B cell (primary cell): ENCODE data around the gene NT5DC3. TPM values are rescaled to one million over a fixed set of nuclear protein-coding genes. Genes with fewer than 3 reads are reported as not detected.

Experiments
- ATAC-seq: fragments of 200-7000 bp; cut with Tn5 transposase; one replicate; pipeline ENCODE4 v1.10.0; 2021; ENCODE audit warnings: low read depth, mild to moderate bottlenecking, moderate number of reproducible peaks, moderate library complexity
- CTCF ChIA-PET: fragments of 350-600 bp; sonication (Branson Sonifier 250); formaldehyde crosslinking; loops from one replicate; lab custom pipeline; 2021; ENCODE audit warnings: antibody characterized with exemption, inconsistent platforms; lab: Charles Lee
- POLR2A ChIA-PET: fragments of 350-600 bp; sonication (Branson Sonifier 250); formaldehyde crosslinking; loops from one replicate; lab custom pipeline; 2021; ENCODE audit warnings: antibody characterized with exemption; lab: Charles Lee
- DNase-seq: peaks from one replicate; pipeline ENCODE4 v3.0.0; 2013
- H2AFZ ChIP-seq: 2 replicates; pipeline ENCODE4 v1.6.1; 2012; ENCODE audit warnings: mild to moderate bottlenecking, low read depth, low read length; ENCODE audit not compliant: insufficient read depth, poor library complexity, severe bottlenecking
- H3K27ac ChIP-seq, 2 donors: 1 replicate in 1 of 2; 2 replicates in 1 of 2; pipeline ENCODE4 v1.5.1; 2012 to 2013; ENCODE audit warnings: low read length in 2 of 2, mild to moderate bottlenecking in 2 of 2, moderate library complexity in 1 of 2
- H3K27me3 ChIP-seq, 4 experiments: fragments of 200-600 bp in 1 of 4; sonication (generic) in 1 of 4; replicated peaks in 1 of 4; 1 replicate in 2 of 4; 2 replicates in 2 of 4; pipeline versions ENCODE4 v1.6.1 to v1.7.0; 2013 to 2016; ENCODE audit warnings: low read length in 3 of 4, mild to moderate bottlenecking in 2 of 4, mixed read lengths in 1 of 4, moderate library complexity in 1 of 4; ENCODE audit not compliant: insufficient read depth in 4 of 4, control insufficient read depth in 3 of 4; ENCODE audit errors: control extremely low read depth in 1 of 4
- H3K36me3 ChIP-seq, 2 experiments: replicated peaks in 1 of 2; 1 replicate in 1 of 2; 2 replicates in 1 of 2; pipeline versions ENCODE4 v1.6.1 to v1.7.1; 2013; ENCODE audit warnings: low read length in 1 of 2; ENCODE audit not compliant: insufficient read depth in 2 of 2, control insufficient read depth in 1 of 2; ENCODE audit errors: control extremely low read depth in 1 of 2, extremely low read depth in 1 of 2
- H3K4me1 ChIP-seq, 2 donors: fragments of 200-600 bp in 1 of 2; sonication (generic) in 1 of 2; 1 replicate in 1 of 2; 2 replicates in 1 of 2; pipeline versions ENCODE4 v1.5.1 to v1.6.1; 2013 to 2017; ENCODE audit warnings: low read length in 2 of 2; ENCODE audit not compliant: control insufficient read depth in 2 of 2, insufficient read depth in 2 of 2
- H3K4me2 ChIP-seq: replicated peaks from 2 replicates; pipeline ENCODE3; 2012; ENCODE audit warnings: mild to moderate bottlenecking, low read depth, low read length; ENCODE audit not compliant: poor library complexity, severe bottlenecking
- H3K4me3 ChIP-seq, 5 experiments: fragments of 200-600 bp in 1 of 5; sonication (generic) in 1 of 5; 1 replicate in 3 of 5; 2 replicates in 2 of 5; pipeline versions ENCODE4 v1.5.1 to v1.7.0; 2011 to 2016; ENCODE audit warnings: low read length in 4 of 5, mild to moderate bottlenecking in 4 of 5, low read depth in 2 of 5, control low read depth in 1 of 5, moderate library complexity in 1 of 5; ENCODE audit not compliant: insufficient read depth in 1 of 5; ENCODE audit errors: control extremely low read depth in 1 of 5, extremely low read depth in 1 of 5
- H3K79me2 ChIP-seq: fragments of 200-600 bp; sonication (generic); one replicate; pipeline ENCODE4 v1.6.0; 2016; ENCODE audit warnings: low read length; ENCODE audit not compliant: control insufficient read depth, insufficient read depth
- H3K9ac ChIP-seq: fragments of 200-600 bp; sonication (generic); 2 replicates; pipeline ENCODE4 v1.6.1; 2017; ENCODE audit warnings: mild to moderate bottlenecking, low read length, moderate library complexity
- H3K9me3 ChIP-seq, 3 donors: one replicate each; pipeline versions ENCODE4 v1.6.1 to v1.7.1; 2013; ENCODE audit warnings: low read length in 2 of 3; ENCODE audit not compliant: control insufficient read depth in 2 of 3, insufficient read depth in 1 of 3; ENCODE audit errors: control extremely low read depth in 1 of 3
- H4K20me1 ChIP-seq: 2 replicates; pipeline ENCODE4 v1.6.0; 2012; ENCODE audit warnings: mild to moderate bottlenecking, low read length; ENCODE audit not compliant: insufficient read depth, control insufficient read depth, poor library complexity, severe bottlenecking
- H3K27ac Mint-ChIP-seq: one replicate; pipeline ENCODE4 v1.8.0; 2021; ENCODE audit warnings: mixed read lengths
- H3K27me3 Mint-ChIP-seq: one replicate; pipeline ENCODE4 v1.8.0; 2021; ENCODE audit warnings: mixed read lengths
- H3K4me1 Mint-ChIP-seq: one replicate; pipeline ENCODE4 v1.8.0; 2021; ENCODE audit warnings: mixed read lengths
- H3K4me3 Mint-ChIP-seq: one replicate; pipeline ENCODE4 v1.8.0; 2021; ENCODE audit warnings: mixed read lengths
- H3K9me3 Mint-ChIP-seq: one replicate; pipeline ENCODE4 v1.8.0; 2022; ENCODE audit warnings: mixed read lengths; ENCODE audit not compliant: insufficient read depth
- EZH2 ChIP-seq: IDR thresholded peaks from 2 replicates; pipeline ENCODE4 v1.6.1; 2012; ENCODE audit warnings: borderline replicate concordance, low read depth, mild to moderate bottlenecking, moderate library complexity, low read length; ENCODE audit not compliant: insufficient read depth, poor library complexity, severe bottlenecking
- WGBS: methylation state at CpG from one replicate; pipeline ENCODE4 v1.1.5; 2013; ENCODE audit warnings: missing lambda C conversion rate; ENCODE audit not compliant: insufficient coverage; 5-methylcytosine and 5-hydroxymethylcytosine counted together
- intact Hi-C: fragments of 100-400 bp; cut with micrococcal nuclease; formaldehyde crosslinking; loops from one replicate; pipeline ENCODE4 v1.10.0; 2022
- polyA plus RNA-seq: library from polyadenylated mRNA; depleted of rRNA; stranded (reverse); fragments of >200 nt; gene quantifications from 2 replicates; pipeline ENCODE4 v1.2.3, GENCODE V29; 2012
- total RNA-seq, 2 donors: library from RNA; stranded (reverse); fragments of 120-200 nt in 1 of 2; gene quantifications; 1 replicate in 1 of 2; 2 replicates in 1 of 2; pipeline versions ENCODE4 v1.2.3 to v1.2.4, GENCODE V29; 2013 to 2022
- TF ChIP-seq, protein P1 (sequence below): fragments of 200-600 bp; IDR thresholded peaks from one replicate; pipeline ENCODE4 v1.8.0; 2022; ENCODE audit warnings: antibody characterized with exemption, mild to moderate bottlenecking

Gene NT5DC3
- total and polyA plus RNA-seq, 2 donors (not counting 1 experiment from before 2014, with no cell fraction given), result 4.4 to 10.6 TPM

DNA sequence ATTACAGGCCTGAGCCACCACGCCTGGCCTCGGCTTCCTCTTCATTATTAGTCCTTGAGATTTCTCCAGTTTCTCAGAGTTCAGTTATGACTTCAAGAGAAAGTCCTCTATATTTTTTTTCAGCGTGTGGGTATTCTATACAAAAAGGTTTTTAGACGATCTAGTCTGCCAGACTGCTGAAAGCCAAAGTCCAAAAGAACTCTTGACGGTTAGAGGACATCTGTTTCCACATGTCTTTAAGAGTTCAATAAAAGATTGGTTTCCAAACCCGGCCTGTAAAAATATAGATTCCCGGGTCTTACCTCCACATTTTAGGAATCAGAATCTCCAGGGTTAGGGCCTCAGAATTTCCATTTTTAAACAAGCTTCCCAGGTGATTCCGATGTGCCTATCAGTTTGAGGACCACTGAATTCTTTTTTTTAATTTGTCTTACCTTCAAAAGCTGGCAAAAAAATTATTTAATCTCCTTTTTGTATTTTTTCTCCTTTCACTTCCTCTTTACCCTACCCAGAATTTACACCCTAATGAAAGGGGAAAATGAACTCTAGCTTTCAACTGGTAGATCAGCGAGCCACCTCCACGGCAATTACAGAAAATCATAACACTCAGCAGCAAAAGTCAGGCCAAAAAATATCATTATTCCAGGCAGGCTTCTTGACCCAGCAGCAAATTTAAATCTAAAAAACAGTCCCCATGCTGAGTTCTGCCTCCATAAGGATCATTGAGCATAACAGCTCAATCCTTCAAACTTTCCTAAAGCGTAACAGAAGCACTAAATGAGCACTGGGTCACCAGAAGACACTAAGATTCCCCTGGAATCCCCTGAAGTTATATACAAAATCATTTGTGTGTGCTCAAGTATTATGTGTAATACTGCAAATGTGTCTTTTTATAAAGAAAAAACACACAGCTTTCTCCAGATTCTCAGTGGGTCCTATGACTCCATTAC lies 8.7 kb downstream of the NT5DC3 start:
- intact Hi-C loops, result loop anchor here (1.0 kb wide), 1 partner anchor 8 kb away; no protein-coding TSS in a partner anchor
- no peaks in the 10 kb centered on the region for H3K27me3 Mint-ChIP-seq
- Histone ChIP-seq H3K27ac (peak overlapping the region; percentile 15 to 47), H4K20me1 (no peaks in the 10 kb centered on the region), H3K36me3 (no peaks in the 10 kb centered on the region), H3K9me3 (no peaks in the 10 kb centered on the region), H3K4me1 (peaks cover 20 to 39% of the 10 kb centered on the region in 2 donors), H3K27me3 (no peaks in the 10 kb centered on the region), H3K4me3 (peak overlapping the region in 2 of 5 experiments; percentile 17 to 28), H3K79me2 (peaks cover 45% of the 10 kb centered on the region), H3K9ac (peak overlapping the region; percentile 37), H3K4me2 (peak overlapping the region; percentile 60), H2AFZ (peak overlapping the region; percentile 57)
- ATAC-seq (peak; percentile 81), DNase-seq (peak; percentile 57)
- ChIA-PET CTCF (interaction anchor here (0.7 to 1.5 kb wide), 4 partner anchors 8 to 1516 kb away, joined by 3 to 5 read pairs (median 4); partner anchors contain the start of gene NT5DC3), POLR2A (interaction anchor here (1.2 kb wide), 1 partner anchor 9 kb away, joined by 5 read pairs; the partner anchor contains the start of gene NT5DC3)
- TF ChIP-seq, protein P1, sequence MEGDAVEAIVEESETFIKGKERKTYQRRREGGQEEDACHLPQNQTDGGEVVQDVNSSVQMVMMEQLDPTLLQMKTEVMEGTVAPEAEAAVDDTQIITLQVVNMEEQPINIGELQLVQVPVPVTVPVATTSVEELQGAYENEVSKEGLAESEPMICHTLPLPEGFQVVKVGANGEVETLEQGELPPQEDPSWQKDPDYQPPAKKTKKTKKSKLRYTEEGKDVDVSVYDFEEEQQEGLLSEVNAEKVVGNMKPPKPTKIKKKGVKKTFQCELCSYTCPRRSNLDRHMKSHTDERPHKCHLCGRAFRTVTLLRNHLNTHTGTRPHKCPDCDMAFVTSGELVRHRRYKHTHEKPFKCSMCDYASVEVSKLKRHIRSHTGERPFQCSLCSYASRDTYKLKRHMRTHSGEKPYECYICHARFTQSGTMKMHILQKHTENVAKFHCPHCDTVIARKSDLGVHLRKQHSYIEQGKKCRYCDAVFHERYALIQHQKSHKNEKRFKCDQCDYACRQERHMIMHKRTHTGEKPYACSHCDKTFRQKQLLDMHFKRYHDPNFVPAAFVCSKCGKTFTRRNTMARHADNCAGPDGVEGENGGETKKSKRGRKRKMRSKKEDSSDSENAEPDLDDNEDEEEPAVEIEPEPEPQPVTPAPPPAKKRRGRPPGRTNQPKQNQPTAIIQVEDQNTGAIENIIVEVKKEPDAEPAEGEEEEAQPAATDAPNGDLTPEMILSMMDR, result no peak
- TF ChIP-seq EZH2, result no peak
- peak overlapping the region; percentile 83 for H3K27ac Mint-ChIP-seq
- H3K4me1 Mint-ChIP-seq, result peaks cover 62% of the 10 kb centered on the region
- no peaks in the 10 kb centered on the region for H3K9me3 Mint-ChIP-seq
- H3K4me3 Mint-ChIP-seq, result peak overlapping the region; percentile 71
- 51% methylated on average over 7 of the region's 11 CpGs for WGBS
